CD4-positive, alpha-beta T cell treated with Interleukin-6 at 100 ng/mL for 8 hours (primary cell): ENCODE measurements around the gene MATN1.

Source experiments
- DNase-seq: peaks from one replicate; pipeline ENCODE4 v3.0.0-alpha.2; 2020; ENCODE audit warnings: mixed read lengths, low spot score

MATN1 gene

DNA sequence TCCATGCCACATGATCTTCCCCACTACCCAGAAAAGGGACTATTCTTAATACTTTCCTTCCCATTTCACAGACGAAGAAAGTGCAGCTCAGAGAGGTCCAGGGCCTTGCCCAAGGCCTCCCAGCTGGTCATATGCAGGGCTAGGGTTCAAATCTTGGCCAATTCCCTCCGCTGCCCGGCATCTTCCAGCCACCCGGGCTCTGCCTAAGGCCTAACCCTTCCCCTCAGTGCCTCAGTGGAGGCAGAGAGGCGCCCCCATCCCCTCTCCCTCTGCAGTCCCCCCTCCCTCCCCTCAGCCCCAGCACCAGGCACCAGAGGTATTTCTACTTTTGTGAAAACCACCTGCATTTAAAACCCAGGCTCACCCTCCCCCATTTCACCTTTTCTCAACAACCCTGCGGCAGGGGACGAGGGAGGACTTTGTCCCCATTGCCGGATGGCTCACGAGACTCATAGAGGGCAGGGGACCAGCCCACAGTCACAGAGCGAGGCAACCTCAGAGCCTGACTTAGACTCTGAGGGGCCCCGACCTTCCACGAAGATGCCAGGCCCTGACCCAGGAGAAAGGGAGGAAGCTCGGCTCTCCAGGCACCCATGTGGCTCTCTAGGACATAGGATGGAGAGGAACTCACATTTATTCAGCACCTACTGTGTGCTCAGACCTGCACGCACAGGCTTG, 21.9 kb upstream of the MATN1 start:
- no peak for DNase-seq

DNA sequence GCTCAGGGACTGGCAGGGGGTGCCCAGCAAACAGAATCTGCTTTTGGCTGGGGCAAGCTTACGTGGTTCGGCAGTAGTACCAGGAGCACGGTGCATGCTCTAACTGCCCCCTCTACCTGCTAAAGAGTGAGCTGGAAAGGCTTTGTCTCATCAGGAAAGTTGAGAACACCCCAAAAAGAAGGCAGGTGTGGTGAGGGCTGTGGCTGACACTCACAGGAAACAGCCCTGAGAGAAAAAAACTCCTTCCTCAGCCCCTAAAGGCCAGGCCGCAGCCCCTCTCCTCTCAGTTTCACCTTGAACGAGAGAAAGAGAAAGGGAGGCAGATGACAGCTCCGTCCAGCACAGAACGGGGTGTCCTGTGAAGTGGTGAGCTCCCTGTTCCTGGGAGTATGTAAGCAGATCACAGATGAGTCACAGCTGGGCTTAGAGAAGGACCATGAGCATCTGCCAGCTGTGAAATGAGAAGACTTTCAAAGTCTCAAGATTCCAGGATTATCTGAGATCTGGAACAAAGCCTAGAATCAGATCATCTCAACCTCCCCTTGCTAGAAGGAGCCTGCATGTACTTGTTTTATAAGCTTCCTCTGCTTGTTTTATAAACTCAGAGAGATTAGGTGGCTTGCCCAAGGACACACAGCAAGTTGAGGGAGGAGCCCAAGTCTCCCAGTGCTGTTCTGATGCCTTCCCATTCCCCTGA, 20.8 kb upstream of the MATN1 start:
- DNase-seq, result peak; percentile 44

DNA sequence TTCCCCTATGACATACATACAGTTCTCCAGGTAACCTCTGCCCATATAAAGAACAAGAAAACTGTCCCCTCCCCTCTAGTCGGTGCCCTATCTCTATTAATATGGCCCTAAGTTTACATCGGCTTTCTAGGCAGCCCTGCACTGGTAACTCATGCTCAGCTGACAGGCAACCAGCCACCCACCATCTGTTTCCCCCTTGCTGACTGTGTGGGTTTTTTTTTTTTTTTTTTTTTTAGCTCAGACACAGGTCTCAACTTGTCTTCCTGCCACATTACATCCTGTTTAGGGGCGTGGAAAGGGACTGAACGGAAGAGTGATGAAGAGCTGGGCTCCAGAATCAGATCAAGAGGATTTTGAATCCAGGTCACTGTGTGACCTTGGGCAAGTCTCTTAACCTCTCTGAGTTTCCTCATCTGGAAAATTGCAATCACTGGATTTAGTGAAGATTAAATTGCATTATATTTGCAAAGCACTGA, 20.2 kb upstream of the MATN1 start:
- peak; percentile 87 for DNase-seq

DNA sequence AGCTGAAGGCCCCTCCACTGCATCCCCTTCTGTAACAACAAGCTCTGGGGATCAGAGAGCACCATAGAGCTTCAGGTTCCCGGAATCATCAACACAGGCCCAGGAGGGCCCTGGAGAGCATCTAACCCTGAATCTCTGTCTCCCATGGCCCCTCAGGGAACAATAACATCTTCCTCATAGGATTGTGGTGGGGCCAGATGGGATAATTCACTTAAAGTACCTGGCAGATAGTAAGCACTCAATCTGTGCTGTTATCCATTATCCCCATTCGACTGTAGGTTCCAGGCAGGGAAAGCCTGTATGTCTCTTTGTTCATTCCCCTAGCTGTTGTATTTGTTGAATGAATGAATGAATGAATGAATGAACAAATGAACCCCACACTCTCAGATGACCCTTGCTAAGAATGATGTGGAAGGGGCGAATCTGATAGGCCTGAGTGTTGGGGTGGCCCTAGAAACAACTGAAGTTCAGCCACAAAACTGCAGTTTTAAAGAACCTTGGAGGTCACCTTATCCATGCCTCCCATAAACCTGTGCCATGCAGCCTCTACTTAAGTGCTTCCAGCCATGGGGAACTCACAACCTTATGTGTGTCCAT, 19.7 kb upstream of the MATN1 start:
- DNase-seq, result no peak

DNA sequence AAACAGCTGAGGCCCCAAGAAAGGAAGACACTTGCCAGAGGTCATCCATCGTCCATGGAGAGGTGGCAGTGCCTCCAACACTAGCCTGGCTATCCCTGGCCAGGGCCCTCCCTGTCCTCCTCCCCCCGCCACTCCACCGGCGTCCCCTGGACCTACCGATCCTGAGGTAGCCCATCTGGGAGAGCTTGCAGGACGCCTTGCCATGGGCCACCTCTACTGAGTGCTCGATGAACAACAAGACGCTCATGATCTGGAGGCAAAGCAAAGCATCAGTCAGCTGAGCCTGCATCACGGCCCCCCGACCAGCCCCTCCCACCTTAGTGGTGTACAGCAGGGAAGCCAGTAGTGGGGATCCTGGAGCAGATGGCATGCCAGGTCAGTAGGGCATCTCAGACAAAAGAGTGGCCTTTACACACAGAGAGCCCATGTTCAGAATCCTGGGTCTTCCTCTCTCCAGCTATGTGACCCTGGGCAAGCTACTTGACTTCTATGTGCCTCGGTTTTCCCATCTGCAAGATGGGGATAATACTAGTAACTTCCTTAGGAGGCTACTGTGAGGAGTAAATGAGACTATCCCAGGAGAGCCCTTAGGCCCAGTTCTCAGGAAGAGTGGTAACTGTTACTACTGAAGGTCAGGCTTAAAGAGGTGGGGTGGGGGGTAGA, 19.0 kb upstream of the MATN1 start:
- no peak for DNase-seq

DNA sequence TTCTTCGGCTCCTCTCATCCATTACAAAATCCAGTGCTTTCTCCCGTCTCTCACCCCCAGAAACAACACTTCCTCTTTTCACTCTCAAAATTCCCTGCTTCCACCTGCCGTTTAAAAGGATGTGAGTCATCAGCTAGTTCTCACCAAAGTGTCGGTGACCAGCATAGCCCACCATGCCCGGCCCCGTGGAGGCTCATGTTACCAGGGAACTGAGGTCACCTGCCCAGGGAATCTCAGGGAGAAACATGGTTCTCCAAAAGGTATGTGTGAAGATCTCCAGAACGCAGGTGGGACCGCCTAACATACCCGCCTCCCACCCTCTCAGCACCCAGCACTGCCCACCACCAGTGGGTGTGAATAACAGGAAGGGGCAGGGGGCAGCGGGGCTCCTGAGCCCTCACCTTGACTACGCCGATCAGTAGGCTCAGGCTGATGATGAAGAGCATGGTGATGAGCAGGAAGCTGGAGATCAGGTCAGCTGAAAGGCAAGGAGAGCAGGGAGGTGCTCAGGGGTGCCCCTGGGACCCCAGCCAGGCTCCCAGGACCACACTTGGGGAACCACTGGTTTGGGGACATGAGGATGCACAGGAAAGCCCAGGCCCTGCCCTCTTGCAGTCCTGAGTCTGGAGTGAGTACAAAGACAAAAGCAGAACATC, 18.0 kb upstream of the MATN1 start:
- no peak for DNase-seq

DNA sequence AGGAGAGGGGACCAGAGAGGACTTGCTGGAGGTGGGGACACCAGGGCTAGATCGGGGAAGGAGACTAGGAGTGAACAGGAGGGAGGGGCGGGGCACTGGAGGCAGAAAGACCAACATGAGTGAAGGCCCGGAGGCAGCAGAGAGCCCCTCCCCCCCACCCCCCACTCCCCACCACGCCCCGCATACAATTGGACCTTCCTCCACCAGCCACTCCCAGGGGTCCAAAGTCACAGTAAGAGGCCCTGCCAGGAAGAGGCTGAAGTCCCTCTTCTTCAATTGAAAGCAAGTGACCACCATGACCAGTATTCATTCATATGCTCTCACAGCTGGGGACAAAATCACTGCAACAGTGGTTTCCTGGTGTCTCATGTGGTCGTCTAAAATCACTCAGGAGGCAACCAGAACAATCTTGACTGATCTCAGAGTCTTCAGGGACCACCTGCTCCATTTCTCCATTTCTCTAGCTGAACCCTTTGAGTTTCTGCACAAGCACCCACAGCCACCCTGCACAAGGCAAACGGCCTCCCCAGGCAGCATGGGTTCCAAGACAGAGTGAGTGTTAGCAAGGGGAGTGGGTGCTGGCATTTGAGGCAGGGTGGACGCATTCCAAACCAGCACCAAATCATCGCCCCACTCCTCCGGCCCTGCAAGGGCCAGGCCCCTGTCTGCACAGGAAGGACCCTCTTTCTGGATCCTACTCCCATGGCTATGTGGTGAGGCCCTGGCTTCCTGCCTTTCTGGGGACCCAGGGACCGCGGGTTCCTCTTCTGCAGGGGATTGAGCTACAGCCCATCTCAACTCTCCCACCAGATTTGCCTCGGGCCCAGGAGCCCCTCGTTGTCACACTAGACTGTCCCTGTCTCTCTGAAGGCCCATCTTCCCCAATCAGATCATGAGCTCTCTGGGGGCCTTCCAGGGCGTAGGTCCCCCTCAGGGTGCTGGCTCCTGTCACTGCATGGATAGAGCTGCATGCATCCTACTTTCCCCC, 17.2 kb upstream of the MATN1 start:
- no peak for DNase-seq

DNA sequence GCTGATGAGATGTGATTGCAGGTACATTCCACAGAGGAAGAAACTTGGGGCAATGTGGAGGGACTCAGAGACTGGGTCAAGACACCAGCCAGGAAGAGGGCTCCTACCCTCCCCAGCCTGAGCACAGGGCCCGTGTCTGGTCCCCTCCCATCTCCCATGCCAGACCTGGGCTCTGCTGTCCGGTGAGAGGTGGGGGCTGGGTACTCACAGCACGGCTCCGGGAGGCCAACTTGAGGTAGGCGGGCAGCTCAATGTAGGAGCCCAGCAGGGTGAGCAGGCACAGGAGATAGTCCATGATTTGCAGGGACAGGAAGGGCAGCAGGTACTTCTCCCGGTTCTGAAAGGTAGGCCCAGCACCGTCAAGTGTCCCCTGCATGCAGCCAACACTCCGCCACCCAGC, 16.2 kb upstream of the MATN1 start:
- DNase-seq, result no peak

DNA sequence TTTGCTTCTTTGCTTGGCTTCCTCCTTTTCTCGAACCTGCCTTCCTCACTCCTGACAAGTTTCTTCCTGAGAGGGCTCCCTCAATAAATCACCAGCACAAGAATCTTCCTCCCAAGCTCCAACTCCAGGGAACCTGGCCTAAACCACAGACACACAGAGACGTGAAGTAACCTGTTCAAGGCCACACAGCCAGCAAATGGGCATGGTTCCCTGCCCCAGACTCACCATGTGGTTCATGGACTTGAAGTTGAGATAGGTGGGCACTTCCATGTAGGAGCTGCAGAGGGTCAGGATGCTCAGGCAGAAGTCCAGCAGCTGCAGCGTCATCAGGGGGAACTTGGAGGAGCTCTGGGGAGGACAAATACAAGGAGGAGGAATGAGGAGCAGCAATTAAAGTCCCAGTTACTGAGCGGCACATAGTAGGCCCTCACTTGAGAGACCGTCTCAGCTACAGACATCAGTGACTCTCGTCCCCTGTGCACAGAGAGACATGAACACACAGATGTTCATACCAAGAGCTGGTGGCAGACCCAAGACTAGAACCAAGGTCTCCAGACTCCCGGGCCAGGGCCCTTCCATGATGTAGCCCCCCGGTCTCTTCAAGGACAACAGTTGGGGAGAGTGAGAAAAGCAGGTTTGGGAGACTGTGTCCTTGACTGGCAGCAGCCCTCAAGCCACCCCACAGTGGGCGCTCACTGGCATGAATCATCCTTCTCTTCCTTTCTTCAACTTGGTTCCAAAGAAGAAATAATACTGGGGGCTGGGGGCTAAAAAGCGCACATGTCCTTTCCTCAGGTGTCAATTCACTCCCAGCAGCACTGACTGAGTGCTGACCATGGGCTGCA, 15.6 kb upstream of the MATN1 start:
- no peak for DNase-seq

DNA sequence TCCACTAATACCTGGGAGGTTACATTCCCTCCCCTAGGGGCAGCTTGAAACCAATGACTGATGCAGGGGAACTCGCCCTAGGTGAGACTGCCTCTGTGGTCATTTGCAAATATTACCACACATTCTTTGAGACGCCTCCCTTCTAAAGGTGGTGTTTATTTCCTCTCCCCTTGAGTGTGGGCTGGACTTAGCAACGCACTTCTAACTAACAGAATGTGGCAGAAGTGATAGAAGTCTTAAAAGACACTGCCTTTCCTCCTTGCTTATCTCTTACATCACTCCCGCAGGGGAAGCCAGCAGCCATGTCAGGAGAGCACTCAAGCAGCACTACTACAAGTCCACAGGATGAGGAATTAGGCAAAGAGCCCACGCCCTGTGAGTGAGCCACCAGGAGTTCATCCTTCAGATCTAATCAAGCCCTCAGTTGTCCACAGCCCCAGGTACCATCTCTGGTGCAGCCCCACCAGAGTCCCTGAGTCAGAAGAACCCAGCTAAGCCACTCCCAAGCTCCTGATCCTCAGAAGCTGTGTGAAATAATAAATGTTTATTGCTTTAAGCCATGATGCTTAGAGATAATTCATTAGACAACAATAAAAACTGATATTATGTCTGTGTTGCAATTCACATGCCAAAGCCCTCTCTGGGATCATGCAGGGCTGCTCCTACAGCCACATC, 14.8 kb upstream of the MATN1 start:
- DNase-seq, result no peak

DNA sequence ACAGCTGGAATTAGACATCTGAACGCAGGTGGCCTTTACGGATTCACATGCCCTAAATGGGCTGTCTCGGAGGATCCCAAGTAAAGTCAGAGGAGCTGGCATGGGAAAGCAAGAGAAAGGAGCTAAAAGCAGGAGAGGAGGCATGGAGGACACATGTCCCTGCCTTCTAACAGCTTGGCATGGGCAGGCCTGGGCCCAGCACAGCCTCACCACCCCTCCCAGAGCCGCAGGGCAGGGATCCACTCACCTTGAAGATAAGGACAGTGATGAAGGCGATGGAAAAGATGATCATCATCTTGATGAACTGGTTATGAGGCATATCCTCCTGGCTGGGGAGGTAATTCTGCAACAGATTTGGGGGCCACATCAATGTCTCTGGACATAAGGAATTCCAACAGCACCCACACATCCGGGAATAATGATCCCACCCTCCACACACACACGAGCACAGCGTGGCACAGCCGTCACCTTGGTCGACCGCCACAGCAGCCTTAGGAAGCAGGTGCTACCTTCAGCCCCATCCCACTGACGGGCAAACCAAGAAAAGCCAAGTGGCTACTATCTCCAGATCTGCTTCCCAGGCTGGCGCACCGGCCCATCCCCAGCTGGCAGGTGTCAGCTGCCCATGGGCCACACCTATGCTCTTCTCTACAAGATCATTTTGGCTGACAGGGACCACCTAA, 14.1 kb upstream of the MATN1 start:
- no peak for DNase-seq

DNA sequence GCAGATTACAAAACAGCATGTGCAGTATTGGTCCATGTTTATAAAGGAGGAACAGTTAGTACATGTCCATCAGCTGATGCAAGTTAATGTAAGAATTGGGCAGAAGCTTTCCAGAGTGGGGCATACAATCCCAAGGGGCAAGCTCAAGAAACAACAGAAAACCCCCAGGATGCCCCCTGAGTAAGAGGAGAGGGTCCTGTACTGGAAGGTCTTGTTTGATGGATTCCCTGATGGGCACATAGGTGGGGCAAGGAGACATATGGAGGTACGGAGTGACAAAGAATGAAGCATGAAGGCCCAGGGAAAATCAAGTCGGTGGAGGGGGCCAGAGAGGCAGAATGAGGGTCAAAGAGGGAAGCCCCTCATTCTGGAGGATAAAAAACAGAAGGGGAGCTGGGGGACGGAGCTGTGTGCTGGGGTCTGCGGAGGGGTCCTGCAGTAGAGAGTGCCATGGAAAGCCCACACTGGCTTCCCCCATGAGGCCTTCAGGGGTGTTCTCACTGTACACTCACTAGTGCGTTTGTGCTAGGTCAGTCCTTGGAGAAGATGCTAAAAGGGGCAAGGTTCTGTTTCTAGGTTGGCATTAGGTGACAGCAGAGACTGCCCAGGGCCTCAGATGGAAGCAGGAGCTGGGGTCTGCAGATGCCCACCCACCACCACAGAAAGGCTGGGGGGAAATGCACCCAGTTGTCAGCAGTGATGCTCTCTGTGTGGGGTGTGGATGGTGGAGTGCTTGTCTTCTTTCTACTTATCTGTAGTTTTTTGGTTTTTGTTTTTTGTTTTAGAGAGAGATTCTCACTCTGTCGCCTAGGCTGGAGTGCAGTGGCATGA, 12.5 kb upstream of the MATN1 start:
- DNase-seq, result no peak

DNA sequence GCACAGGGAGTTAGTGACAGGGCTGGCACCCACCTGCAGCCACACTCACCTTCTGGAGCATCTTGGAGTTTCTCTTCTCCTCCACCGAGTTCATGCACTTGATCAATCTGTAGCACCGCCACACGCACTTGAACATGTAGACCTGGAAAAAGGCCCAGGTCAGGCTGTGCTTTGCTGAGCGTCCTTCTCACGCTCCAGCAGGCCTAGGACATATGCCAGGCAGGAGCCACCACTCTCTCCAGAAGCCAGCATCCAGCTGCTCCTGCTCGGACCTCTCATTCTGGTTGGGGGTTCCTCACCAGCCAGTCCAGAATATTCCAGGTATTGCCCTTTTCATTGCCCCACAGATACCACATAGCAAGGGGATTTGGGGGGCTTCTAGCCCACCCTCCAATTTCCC, 11.7 kb upstream of the MATN1 start:
- DNase-seq, result no peak

DNA sequence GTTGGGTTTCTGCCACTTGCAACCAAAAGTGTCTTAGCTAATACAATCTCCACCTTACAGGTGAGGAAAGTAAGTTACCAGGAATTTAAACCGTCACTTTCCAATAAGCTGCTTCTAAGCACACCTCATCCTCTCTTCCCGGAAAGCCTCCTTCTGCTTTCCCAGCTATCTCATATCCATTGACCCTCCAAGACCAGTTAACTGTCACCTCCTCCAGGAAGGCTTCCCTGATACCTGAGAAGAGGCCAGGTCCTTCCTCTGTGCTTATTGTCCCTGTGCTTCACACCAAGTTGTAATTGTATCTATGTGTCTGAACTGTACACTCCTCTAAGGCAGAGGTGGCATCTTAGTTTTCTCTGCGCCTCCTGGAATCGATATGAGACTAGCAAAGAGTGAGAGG, 11.2 kb upstream of the MATN1 start:
- DNase-seq, result no peak

DNA sequence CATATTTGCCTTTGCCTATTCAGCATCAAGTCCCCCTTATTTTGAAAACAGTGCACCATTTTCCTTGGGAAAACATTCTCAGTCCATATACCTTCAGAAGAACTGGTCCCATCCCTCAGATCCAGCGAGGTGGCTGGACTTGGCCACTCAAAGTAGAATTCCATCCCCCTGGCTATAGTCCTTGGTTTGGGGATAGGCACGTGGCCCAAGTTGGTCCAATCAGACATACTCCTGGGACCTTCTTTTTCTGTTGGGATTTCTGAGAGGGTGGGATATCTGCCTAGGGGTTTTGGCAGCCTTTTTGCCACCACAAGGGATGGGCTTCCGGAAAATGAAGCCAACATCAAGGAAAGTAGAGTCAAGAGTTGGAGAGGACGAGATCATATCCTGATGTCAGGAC, 10.7 kb upstream of the MATN1 start:
- DNase-seq, result no peak

DNA sequence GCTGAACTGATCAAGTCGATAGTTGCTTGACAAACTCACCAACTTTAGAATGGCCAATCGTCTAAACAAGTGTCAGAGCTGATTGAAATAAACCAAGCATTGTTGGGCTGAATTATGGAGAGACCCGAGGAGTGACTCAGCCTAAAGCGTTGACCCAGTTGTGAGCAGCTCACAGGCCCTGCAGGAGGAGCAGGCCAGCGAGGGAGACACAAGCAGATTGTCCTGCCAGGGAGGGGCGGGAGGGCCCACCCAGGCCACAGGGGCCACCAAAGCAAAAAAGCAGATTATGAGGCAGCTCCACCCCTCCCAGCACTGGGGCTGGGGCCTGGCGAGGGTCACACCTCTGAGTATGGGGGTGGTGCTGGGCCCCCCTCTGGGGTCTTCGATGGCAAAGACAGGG, 10.1 kb upstream of the MATN1 start:
- DNase-seq, result no peak

DNA sequence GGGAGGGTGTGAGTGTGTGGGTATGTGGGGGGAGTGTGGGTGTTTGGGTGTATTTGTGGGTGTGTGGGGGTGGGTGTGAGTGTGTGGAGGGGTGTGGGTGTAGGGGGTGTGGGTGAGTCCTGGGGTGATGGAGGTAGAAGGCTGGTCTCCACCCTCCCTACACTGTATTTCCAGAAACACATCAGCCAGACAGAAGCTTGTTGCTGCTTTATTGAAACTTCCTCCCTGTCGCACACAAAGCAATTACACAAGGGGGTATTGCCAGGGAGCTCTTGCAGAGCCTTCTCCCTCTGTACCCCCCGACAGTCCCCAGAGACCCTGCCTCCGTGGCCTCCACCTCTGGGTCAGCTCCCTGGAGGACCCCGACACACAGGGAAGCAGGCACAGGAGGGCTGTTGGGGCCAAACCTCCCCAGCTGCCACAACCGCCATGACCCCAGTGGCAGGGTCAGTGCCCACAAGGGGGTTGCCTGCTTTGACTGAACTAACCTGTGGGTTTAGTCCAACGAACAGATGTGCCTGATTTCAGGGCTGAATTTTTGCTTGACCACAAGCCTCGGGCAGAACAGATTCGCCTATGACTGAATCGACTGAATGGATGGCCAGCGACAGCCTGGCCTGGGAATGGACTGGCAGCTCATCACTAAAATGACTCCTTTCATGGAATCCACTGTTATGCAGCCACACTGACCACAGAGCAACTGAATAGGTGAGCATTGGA, 9.1 kb upstream of the MATN1 start:
- no peak for DNase-seq
